GM12878 (cell line): ENCODE measurements around the gene MICAL3.

ENCODE experiments used
- ESRRA ChIP-seq: IDR thresholded peaks from 2 replicates; pipeline ENCODE4 v1.6.1; 2012; ENCODE audit warnings: mild to moderate bottlenecking, low read length, improper control_type of control experiment
- KAT2A ChIP-seq: conservative IDR thresholded peaks from 2 replicates; pipeline ENCODE4 v1.6.1; 2011; ENCODE audit warnings: low read depth, low read length; ENCODE audit not compliant: control insufficient read depth

DNA sequence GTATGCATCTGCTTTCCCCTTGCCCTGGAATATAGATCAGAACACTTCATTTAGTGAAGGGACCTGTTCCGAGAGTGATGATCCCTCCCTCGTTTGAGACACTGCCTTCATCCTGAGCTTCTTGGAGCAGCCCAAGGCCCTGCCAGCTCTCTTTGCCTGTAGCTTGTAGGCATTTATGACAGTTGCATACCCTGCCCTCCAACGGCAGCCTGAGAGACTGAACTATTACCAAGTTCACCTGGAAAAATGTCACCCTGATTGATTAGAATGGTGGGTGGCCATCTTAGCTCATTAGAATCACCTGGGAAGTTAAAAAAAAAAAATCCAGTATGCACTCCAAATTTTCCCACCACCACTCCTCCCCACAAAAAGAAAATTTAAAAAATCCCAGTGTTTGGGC is 1.5 kb downstream of the MICAL3 start:
- TF ChIP-seq KAT2A: no peak
- no peak for TF ChIP-seq ESRRA
